Medulla oblongata (tissue), 1 donor: ENCODE results near the gene CHAF1B.
"Not testable (repeated sequence)": the region's sequence is repeated elsewhere in the genome, so short reads cannot be mapped to it uniquely, and the experiment has no call there.

ENCODE experiments used
- DNase-seq: peaks from one replicate; pipeline ENCODE4 v3.0.0-alpha.2; 2015; ENCODE audit errors: extremely low spot score

The CHAF1B gene

DNA sequence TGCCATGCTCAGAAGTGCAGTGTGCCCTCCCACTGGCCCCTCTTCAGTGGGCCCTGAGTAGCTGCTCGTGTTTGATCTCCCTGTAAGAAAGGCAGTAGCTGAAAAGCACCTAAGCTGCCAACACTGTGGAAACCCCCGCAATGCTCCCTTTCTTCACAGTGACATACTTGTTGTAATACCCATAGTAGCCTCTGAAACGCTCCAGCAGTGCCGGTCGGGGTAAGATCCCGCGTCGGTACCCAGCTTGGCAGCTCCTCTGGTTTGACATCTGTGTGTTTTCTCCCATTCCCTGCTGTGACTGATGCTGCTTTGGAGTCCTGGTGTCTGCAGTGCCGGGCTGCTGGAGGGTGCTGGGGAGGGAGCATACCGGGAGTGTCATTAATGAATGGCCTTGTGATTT, 3.6 kb downstream of the CHAF1B start:
- peak; percentile 40 for DNase-seq

DNA sequence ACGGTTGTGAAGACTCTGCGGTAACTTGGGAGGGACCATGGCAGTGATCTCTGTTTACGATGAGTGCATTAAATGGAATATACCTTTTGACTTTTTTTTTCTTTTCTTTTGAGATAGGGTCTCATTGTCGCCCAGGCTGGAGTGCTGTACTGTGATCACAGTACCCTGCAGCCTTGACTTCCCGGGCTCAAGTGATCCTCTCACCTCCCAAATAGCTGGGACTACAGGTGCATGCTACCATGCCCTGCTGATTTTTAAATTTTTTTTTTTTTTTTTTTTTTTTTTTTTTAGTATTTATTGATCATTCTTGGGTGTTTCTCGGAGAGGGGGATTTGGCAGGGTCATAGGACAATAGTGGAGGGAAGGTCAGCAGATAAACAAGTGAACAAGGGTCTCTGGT, 6.5 kb downstream of the CHAF1B start:
- not testable (repeated sequence) for DNase-seq

DNA sequence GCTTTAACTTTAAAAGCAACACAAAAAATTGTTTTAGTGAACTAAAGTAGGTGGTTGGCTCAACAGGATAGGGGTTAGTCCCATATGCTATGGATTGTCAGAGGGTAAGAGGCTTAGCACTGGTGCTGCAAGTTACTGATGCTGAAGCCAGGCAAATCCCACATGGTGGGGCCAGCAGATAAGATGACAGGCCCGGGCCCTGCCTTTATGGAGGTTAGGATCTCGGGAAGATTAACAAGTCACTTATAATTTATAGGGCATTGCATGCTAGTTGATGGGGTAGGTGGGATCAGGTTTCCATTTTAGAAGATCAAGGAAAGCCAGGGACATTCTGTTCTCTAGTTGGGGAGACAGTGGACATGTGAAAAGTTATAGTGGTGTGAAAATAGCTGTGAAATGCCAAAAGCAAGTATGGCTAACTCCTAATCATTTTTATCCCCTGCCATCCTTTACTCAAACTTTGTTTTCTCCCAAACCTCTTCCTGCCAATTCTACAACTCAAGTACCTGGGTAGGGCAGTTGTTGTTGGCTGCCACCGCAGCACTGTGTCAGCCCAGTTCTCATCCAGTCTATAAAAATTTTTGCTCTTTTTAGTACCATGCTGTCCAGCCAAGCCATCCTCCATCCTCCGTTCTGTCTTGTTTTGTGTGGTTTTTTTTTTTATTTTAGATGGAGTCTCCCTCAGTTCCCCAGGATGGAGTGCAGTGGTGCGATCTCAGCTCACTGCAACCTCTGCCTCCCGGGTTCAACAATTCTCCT, 10.3 kb downstream of the CHAF1B start:
- DNase-seq = no peak

DNA sequence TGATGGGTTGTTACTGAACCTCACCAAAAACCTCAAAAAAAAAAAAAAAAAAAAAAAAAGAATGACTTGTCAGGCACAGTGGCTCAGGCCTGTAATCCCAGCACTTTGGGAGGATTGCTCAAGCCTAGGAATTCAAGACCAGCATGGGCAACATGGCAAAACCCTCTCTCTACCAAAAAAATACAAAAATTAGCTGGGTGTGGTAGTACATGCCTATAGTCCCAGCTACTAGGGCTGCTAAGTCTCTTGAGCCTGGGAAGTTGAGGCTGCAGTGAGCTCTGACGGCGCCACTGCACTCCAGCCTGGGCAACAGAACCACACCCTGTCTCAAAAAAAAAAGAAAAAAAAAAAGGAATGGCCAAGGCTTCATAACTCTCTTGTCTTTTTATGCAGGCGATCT, 11.1 kb downstream of the CHAF1B start:
- no peak for DNase-seq

DNA sequence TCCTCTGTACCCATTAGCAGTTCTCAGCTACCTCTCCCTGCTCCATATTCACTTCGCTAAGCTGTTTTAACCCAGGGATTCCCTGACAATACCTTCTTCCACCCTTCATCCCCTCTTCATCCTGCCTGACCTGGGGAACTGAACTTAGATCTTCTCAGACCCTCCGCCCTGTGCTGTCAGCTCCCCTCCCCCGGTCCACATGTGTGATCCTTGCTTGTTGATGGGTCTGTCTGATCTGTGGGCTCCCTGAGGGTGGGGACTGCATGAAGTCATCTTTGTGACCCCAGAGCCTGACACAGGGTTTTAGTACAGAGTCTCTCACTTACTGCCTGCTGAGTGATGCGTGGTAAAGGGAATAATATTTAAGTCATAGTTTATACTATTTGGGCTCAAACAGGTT, 11.8 kb downstream of the CHAF1B start:
- DNase-seq = no peak

DNA sequence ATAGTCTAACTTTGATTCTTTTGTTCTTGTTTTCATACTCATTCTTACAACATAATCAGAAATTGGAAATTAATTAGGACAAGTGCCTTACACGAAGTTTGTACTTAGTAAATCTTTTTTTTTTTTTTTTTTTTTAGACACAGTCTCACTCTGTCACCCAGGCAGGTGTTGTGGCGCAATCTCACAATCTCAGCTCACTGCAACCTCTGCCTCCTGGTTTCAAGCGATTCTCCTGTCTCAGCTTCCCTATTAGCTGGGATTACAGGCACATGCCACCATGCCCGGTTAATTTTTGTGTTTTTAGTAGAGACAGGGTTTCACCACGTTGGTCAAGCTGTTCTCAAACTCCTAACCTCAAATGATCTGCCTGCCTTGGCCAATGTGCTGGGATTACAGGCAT, 12.4 kb downstream of the CHAF1B start:
- no peak for DNase-seq

DNA sequence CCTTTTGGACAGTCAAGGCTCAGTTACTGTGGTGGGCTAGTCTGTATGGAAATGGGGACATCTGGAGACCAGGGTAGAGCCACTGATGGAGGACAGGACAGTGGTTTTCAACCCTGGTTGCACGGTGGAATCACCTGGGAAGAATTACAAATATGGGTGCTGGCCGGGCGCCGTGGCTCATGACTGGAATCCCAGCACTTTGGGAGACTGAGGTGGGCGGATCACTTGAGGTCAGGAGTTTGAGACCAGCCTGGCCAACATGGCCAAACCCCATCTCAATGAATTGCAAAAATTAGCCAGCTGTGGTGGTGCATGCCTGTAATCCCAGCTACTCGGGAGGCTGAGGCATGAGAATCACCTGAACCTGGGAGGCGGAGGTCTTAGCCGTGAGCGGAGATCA, 14.5 kb downstream of the CHAF1B start:
- DNase-seq = not testable (repeated sequence)

DNA sequence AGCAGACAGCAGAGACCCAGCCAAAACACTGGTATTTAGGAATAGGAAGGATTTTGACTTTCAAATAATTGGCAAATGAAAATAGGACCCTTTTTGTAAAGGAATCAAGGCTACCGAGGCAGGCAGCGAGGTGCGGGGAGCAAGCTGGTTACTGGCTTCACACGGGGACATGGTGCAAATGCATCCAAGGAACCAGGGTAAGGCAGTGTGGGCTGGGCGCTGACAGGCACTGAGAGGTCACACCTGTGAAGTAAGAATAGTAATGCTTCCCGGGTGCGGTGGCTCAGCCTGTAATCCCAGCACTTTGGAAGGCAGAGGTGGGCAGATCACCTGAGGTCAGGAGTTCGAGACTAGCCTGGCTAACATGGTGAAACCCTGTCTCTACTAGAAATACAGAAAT, 15.5 kb downstream of the CHAF1B start:
- DNase-seq = no peak

DNA sequence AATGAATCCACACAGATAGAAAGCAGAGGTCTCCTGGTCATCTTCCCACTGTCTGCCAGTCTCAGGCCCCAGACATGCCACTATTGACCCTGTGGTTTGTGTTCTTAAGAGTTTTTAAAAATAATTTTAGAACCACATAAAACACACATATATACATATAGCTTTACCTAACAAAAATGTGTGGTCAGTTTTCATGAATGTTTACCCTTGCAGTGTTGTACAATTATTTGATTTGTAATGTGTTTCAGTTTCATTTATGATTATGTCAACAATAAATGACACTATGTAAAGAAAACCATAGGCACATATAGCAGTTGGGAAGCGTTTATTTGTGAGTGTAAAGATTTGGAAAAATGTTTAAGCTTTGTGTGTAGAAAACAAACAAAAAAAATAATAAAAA, 17.1 kb downstream of the CHAF1B start:
- no peak for DNase-seq

DNA sequence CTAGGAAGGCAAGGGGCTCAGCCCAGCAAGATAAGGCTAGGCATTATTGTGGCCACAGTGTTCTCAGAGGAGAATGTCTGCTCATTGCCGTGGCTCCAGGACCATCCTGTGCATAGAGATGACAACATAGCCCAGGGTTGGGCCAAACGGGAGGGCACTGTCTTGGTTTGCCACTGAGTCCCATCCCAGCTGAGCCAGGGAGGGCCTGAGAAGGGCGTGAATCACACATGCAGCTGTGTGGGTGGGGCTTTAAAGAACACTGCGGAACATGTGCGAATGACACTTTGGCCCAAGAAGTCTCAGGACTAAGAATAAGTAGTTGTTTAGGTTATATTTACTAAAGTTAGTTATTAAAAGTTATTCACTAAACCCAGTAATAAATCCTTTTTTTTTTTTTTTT, 18.5 kb downstream of the CHAF1B start:
- no peak for DNase-seq

DNA sequence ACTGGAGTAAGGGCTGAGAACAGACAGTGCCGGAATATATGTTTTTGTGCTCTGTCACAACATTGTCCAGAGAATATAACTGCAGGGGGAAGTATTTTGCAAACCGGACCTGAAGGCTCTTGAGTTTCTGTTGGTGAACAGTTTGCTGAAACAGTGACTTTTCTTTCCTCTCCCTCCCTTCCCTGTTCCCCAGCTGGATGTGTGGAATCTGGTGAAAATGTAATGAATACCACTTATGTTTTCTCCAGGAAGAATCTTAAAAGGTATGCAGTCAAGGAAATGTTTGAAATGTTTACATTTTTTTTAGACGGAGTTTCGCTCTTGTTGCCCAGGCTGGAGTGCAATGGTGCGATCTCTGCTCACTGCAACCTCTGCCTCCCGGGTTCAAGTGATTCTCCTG, 23.4 kb downstream of the CHAF1B start:
- DNase-seq = no peak

DNA sequence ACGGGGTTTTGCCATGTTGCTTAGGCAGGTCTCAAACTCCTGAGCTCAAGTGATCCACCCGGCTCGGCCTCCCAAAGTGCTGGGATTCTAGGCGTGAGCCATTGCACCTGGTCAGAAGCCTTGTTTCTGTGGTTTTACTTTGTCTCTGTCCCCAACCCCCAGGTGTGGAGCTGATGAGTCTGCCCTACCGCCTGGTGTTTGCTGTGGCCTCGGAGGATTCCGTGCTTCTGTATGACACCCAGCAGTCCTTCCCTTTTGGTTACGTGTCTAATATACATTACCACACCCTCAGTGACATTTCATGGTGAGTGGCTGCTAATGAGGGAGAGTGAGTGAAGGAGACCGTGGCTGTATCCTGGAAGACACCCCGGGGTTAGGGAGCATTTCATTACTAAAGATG, 26.1 kb downstream of the CHAF1B start:
- no peak for DNase-seq

DNA sequence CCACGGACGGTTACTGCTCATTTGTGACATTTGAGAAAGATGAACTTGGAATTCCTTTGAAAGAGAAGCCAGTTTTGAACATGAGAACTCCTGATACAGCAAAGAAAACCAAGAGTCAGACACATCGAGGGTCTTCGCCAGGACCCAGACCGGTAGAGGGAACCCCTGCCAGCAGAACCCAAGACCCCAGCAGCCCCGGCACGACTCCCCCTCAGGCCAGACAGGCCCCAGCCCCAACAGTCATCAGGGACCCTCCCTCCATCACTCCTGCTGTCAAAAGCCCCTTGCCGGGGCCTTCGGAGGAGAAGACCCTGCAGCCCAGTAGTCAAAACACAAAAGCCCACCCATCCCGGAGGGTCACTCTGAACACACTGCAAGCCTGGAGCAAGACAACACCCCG, 27.7 kb downstream of the CHAF1B start:
- no peak for DNase-seq

DNA sequence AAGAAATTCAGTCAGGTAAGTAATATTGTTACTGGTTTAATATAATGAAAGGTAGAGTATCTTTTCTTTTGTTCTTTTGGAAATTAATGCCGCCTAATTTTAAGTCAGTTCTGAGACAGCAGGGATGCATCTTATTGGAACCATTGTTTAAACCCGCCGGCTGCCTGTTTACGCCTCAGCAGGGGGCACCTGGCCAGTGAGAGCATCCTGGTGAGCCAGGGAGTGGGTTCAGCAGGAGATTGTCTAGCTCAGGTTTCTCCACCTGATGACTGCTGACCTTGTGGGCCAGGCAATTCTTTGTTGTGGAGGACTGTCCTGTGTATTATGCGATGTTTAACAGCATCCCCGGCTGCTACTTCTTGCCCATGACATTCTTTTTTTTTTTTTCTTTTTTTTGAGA, 30.2 kb downstream of the CHAF1B start:
- no peak for DNase-seq

DNA sequence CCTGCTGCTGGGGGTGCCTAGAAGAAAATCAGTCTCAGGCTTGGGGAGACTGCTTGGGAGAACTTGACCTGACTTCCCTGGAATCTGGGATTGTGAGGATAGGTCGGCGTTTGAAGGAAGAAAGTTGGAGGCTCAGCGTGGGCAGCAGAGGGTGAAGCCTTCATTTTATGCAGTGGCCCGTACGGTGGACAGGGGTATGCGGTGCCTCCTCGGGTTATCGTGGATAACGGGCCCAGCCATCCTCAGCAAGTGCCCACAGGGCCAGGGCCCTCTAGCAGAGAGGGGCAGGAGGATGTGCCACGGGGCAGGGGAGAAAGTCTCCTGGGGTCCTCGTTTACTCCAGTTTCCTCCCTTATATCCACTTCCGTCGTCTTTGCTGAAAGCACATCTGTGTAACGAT, 34.0 kb downstream of the CHAF1B start:
- no peak for DNase-seq

DNA sequence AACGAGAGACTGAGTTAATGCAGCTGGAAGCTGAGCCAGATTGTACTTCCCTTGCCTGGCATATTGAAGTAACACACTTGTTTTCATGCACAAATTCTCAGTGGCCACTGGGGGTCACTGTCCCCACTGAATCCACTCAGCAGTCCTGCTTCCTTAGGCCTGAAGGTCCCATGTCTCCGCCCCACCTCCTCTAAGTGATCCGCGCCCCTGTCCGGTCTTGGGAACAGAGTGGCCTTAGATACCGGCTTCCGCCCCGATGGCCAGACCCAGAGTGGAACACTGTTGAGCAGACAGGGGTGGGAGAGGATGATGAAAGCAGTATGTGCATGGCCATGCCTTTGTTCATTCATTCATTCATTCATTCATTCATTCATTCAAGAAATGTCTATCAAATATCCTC, 34.8 kb downstream of the CHAF1B start:
- DNase-seq = peak; percentile 85

DNA sequence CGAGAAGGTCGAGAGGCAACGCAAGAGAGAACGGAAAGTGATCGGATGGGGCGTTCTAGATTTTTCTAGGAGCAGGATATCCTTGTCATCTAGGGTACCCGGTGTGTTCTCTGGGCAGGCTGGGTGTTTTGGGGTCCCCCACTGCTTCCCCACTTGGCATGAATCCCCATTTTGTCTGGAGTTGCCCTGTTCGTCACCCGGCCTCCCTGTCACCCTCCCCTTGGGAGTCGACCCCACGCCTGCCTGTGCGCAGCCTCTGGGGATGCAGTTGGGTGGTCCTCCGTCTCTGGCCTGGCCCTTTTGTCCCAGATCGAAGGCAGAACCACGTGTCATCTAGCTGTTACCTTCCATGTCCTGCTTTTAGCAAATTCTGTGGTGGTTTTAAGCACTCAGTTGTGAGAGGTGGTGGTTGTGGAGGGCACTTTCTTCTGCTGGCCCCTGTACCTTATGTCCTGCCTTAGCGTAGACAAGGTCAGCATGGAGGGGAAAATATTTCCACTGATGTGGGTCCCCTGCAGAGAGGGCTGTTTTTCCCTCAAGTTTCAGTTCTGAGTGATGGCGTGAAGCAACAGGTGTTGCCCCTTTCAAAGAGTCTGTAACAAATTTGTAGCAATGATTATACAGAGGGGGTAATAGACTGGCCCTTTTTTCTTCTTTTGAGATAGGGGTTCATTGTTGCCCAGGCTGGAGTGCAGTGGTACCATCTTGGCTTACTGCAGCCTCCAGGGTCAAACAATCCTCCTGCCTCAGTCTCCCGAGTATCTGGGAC, 35.6 kb downstream of the CHAF1B start:
- no peak for DNase-seq

DNA sequence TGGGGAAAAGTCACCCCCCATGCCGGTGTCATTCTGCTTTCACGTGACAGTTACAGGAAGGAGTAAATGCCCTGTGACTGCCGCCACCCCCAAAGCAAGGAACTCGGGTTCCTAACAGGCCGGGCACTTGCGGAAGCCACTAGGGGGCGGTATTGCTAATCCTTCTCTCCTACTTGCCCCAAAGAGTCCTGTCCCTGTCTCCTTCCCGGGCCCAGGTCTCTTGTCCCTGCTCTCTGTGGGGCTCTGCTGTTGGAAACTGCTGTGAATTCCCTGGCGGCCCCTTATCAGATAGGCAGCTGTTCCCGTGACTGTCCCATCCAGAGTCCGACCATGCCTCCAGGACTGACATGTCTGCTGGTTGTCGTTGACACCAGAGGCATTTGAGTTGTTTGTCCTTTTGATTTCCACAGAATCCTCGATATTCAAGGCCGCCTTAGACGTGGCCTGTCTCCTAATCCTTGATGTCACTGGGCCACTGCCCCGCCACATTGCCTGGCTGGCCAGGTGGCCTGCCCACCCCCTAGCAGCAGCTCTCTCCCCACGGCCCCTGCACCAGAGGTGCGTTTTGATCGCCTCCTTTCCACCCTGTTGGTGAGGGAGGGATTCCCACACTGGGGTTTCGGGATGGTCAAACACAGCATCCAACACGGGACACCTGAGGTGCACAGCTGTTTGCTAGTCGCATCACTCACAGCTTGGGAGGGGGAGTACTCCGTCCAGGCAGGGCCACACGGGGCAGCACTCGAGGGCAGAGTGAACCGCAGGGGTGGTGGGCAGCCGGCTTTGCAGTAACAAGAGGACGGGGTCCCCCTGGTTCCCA, 37.3 kb downstream of the CHAF1B start:
- peak; percentile 12 for DNase-seq

DNA sequence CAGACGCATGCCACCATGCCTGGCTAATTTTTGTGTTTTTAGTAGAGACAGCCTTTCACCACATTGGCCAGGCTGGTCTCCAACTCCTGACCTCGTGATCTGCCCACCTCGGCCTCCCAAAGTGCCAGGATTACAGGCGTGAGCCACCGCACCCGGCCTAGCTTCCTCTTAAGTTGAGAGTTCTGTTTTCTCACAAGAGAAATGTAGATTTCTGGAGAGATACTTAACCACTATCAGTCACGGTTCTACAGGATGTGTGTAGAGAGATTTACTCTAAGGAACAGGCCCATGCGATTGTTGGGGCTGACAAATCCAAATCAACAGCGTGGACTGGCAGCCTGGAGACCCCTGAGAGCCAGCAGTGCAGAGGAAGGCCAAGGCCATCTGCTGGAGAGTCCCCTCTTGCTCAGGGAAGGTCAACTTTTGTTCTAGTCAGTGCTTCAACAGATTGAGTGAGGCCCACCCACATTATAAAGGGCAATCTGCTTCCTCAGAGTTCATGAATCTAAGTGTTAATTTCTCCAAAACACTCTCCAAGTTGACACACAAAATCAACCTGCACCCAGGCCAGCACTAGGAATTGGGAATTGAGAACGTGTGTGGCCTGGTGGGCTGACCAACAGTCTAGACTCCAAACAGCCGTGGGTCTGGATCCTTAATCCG, 38.7 kb downstream of the CHAF1B start:
- DNase-seq = no peak

DNA sequence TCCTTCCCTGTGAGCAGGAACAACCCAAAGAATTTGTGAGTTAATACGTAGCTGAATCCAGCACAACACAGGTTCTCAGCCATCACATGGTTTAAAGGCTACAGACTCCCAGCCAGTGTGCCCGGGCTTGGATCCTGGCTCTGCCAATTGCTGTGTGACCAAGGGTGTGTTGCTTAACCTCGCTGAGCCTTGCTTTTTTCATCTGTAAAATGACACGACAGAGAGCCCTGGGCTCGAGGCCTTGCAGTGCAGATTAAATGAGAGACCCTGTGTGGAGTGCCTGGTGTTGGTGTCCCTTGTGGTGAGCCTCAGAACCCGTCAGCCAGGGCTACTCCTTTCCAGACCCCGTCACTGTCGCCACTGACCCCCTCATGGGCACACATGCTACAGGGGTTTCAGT, 39.4 kb downstream of the CHAF1B start:
- no peak for DNase-seq

DNA sequence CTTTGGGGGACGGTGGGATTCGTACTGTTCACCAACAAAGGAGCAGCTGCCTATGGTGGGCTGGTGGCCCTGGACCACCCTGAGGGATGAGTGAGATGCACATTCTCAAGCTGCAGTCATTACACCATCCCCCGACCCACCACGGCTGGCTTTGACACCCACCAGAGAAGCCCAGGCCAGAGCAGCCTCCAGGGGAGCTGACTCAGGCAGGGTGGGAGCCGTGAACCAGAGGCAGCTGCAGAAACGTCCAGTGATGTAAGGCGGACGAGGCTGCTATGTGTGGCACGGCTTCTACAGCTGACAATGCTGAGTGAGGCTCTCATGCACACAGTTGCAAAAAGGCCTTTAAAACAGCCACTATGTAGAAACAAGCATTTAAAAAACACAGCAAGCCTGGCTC, 40.1 kb downstream of the CHAF1B start:
- no peak for DNase-seq

DNA sequence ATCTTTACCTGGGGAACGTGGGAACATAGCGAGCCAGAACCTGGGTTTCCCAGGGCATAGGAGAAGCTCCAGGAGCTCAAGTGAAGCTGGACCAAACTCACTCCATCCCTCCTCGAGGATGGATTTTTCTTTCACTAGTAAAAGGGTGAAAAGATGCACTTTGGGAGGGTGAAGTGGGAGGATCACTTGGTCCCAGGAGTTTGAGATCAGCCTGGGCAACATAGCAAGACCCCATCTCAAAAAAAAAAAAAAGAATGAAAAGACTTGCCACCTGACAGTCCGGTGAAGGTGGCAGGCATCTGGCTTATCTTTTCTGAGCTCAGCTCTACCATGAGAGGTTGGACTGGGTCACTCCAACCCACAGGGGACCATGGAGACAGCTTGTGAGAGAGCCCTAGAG, 42.3 kb downstream of the CHAF1B start:
- no peak for DNase-seq
